Testis (tissue), 3 donors: ENCODE results near the gene DLG2. TPM values are rescaled to one million over a fixed set of nuclear protein-coding genes. Genes with fewer than 3 reads are reported as not detected.

Experiments
- DNase-seq: peaks from one replicate; pipeline ENCODE4 v3.0.0-alpha.2; 2019
- H3K27ac ChIP-seq, 2 donors: fragments of 200-600 bp; sonication (generic); one replicate each; pipeline ENCODE4 v1.5.1; 2019
- H3K27me3 ChIP-seq: fragments of 200-600 bp; sonication (generic); one replicate; pipeline ENCODE4 v1.5.1; 2019
- H3K36me3 ChIP-seq: fragments of 200-600 bp; sonication (generic); one replicate; pipeline ENCODE4 v1.5.1; 2017; ENCODE audit warnings: low read depth; ENCODE audit errors: missing control alignments
- H3K4me1 ChIP-seq: fragments of 200-600 bp; sonication (generic); one replicate; pipeline ENCODE4 v1.5.1; 2019
- H3K4me3 ChIP-seq, 2 donors: fragments of 200-600 bp; sonication (generic); one replicate each; pipeline ENCODE4 v1.5.1; 2017 to 2019
- H3K9me3 ChIP-seq: fragments of 200-600 bp; sonication (generic); one replicate; pipeline ENCODE4 v1.5.1; 2017
- POLR2A ChIP-seq: fragments of 450-650 bp; IDR thresholded peaks from one replicate; pipeline ENCODE4 v1.6.1; 2017; ENCODE audit warnings: antibody characterized with exemption, mild to moderate bottlenecking, moderate library complexity
- WGBS, 2 donors: methylation state at CpG; one replicate each; pipeline ENCODE4 v1.1.5; 2018; 5-methylcytosine and 5-hydroxymethylcytosine counted together
- intact Hi-C: fragments of 100-400 bp; cut with DNase I; formaldehyde crosslinking; loops from one replicate; pipeline ENCODE4 v1.15.1; 2023; ENCODE audit warnings: low total_unique reads
- polyA plus RNA-seq: library from polyadenylated mRNA; stranded (reverse); fragments of 350-450 nt; fragmentation: Illumina TruSeq; extraction: RNeasy Lipid Tissue Mini Kit (QIAGEN cat#74804); gene quantifications from one replicate; pipeline ENCODE4 v1.2.3, GENCODE V29; 2014; ENCODE audit warnings: low read depth, low replicate concordance; ENCODE audit not compliant: insufficient read depth
- total RNA-seq, 2 donors: library from RNA; depleted of rRNA; stranded (reverse); fragments of >200 nt; gene quantifications; one replicate each; pipeline ENCODE4 v1.2.3, GENCODE V29; 2016
- TF ChIP-seq, protein P1 (sequence below), 3 experiments: fragments of 450-650 bp in 2 of 3; fragments of 200-600 bp in 1 of 3; sonication (generic) in 1 of 3; IDR thresholded peaks; one replicate each; pipeline ENCODE4 v1.5.1; 2016 to 2019; ENCODE audit warnings: antibody characterized with exemption in 3 of 3, mild to moderate bottlenecking in 2 of 3, moderate library complexity in 1 of 3

Gene DLG2
- total and polyA plus RNA-seq, 3 donors from 2014 or later, result 13.8 to 23.0 (median 14.1) TPM

DNA sequence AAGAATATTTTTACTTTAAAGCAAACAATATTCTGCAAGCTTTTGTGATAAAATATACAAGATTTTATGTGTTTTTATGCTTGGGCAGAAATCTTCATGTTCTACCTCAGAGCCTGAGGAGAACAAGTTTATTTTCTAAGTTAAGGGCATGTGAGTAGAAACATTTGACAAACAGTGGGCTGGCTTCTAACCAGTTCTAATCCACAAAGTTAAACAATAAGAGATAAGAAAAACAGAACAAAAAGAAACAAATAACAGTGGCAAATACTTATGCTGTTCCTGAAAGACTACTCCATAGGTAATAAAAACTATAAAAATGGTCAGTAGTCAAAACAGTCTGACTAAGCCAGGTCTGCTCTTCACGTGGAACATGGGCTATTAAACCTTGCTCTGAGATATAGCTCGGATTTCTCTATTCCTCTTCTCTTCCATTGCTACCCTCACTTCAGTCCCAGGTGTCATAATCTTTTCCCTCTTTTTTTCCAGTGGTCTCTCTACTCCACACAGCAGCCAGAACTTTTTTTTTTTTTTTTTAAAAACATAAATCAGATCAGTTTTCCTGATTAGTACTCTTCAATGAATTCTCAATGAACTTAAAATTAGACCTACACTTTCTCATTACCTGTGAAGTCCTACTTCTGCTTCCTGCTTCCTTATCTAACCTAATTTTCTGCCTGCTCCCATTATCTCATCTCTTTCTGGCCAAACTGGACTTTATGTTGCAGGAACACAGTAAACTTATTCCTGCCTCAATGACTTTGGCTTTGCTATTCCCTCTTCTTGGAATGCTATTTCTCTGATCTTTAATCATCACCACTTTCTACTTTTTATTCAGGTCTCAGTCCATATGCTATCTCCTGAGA is 1669.9 kb downstream of the DLG2 start:
- Histone ChIP-seq H3K27me3 (no peaks in the 10 kb centered on the region), H3K4me3 (no peak overlapping the region), H3K9me3 (no peaks in the 10 kb centered on the region), H3K36me3 (no peaks in the 10 kb centered on the region), H3K27ac (no peak overlapping the region), H3K4me1 (no peaks in the 10 kb centered on the region)
- 51 to 52% methylated on average over 2 of the region's 2 CpGs for WGBS, 2 donors
- no peak for DNase-seq
- TF ChIP-seq POLR2A, result no peak
- intact Hi-C loops, result no loop called here

DNA sequence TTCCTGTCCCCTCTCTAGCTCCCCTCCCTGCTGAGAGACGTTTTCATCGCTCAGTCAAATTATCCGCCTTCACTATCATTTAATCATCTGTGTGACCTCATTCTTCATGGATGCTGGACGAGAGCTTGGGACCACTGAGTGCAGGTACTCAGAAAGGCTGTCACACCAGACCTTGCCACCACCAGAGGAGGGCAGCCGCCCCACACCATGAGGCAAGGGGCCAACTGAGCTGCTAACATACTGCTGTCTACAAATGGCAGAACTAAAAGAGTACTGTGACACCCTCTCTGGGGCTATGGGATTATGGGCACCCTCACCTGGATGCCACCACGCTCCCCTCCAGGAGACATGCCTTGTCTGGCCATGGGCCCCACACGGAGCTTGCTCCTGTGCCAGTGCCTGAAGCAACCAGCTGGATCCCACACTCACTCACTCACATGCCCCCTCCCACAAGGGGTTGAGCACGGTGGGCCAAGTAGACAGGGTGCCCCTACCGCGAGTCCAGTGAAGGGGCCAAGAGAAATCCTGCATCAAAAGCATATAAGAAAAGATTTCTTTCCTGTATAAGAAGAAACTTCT is 1670.9 kb downstream of the DLG2 start:
- H3K4me3 ChIP-seq, result no peak overlapping the region
- no peak overlapping the region for H3K27ac ChIP-seq
- H3K36me3 ChIP-seq, result no peaks in the 10 kb centered on the region
- no peak for DNase-seq
- H3K4me1 ChIP-seq, result no peaks in the 10 kb centered on the region
- 96% methylated on average over 8 to 10 of the region's 10 CpGs for WGBS, 2 donors
- intact Hi-C loops, result no loop called here
- TF ChIP-seq, protein P1, sequence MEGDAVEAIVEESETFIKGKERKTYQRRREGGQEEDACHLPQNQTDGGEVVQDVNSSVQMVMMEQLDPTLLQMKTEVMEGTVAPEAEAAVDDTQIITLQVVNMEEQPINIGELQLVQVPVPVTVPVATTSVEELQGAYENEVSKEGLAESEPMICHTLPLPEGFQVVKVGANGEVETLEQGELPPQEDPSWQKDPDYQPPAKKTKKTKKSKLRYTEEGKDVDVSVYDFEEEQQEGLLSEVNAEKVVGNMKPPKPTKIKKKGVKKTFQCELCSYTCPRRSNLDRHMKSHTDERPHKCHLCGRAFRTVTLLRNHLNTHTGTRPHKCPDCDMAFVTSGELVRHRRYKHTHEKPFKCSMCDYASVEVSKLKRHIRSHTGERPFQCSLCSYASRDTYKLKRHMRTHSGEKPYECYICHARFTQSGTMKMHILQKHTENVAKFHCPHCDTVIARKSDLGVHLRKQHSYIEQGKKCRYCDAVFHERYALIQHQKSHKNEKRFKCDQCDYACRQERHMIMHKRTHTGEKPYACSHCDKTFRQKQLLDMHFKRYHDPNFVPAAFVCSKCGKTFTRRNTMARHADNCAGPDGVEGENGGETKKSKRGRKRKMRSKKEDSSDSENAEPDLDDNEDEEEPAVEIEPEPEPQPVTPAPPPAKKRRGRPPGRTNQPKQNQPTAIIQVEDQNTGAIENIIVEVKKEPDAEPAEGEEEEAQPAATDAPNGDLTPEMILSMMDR (IDR thresholded peaks at IDR 0.05), result no peak
- TF ChIP-seq POLR2A, result no peak
- no peaks in the 10 kb centered on the region for H3K27me3 ChIP-seq
- H3K9me3 ChIP-seq, result no peaks in the 10 kb centered on the region

DNA sequence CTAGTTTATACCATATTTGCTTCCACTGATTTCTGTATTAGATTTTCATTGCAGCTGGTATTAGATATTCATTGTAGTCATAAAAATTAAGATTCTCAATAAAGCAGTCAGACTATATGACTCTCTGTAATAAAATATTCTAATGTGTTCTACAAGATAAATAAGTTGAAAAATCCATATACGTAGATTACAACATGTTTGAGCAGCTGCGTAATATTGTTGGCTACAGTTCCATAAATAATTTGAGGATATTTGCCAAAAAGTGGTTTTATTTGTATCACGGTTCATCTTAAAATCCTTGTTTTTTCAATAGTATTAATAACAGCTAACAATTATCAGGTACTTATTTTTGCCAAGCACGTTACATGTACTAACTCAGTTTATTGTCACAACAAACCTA is 1672.4 kb downstream of the DLG2 start:
- Histone ChIP-seq H3K9me3 (no peaks in the 10 kb centered on the region), H3K27me3 (no peaks in the 10 kb centered on the region), H3K27ac (no peak overlapping the region), H3K4me1 (no peaks in the 10 kb centered on the region), H3K36me3 (no peaks in the 10 kb centered on the region), H3K4me3 (no peak overlapping the region)
- intact Hi-C loops, result no loop called here
- 86 to 88% methylated on average over 4 of the region's 4 CpGs for WGBS, 2 donors
- TF ChIP-seq, protein P1 (IDR thresholded peaks at IDR 0.05), result no peak
- no peak for TF ChIP-seq POLR2A
- no peak for DNase-seq

DNA sequence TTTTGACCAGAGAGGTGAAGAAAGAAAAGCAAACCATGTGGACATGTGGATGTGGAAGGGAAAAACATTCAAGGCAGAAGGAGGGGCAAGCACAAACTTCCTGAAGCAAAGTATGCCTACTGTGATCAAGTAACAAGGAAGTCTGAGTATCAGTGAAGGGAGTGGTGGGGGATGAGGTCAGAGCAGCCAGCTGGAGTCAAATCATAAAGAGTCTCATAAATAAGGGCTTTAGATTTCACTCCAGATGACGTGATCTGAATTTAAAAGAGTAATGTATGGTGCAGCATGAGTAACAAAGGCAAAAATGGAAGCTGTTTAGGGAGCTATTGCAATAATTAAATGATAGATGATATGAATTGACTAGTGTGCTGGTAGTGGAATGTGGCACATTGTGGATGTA is 1675.6 kb downstream of the DLG2 start:
- Histone ChIP-seq H3K4me3 (no peak overlapping the region), H3K36me3 (no peaks in the 10 kb centered on the region), H3K27me3 (no peaks in the 10 kb centered on the region), H3K4me1 (no peaks in the 10 kb centered on the region), H3K27ac (no peak overlapping the region), H3K9me3 (no peaks in the 10 kb centered on the region)
- 71 to 90% methylated on average over 1 of the region's 1 CpG for WGBS, 2 donors
- no peak for DNase-seq
- intact Hi-C loops, result no loop called here
- TF ChIP-seq, protein P1 (IDR thresholded peaks at IDR 0.05), result no peak
- TF ChIP-seq POLR2A, result no peak

DNA sequence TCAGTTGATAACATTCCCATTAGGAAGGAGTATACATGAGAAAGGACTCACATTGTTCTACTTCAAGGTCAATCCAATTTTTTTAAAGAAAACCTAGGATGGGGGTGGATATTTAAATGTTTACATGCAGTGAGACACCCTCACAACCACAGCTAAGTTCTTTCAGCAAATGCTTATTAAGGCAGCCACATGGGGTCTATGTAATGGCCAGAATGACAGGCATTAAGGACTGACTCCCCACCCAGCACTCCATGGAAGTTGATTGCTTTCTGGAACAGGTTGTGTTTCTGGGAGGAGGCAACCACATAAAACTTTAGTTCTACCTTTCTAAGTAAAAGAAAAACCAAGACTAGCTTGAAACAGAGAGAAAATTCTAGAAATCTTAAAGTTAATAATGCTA is 1678.9 kb downstream of the DLG2 start:
- no peak overlapping the region for H3K4me3 ChIP-seq
- no peaks in the 10 kb centered on the region for H3K27me3 ChIP-seq
- H3K9me3 ChIP-seq, result no peaks in the 10 kb centered on the region
- intact Hi-C loops, result no loop called here
- no peak for TF ChIP-seq POLR2A
- TF ChIP-seq, protein P1 (IDR thresholded peaks at IDR 0.05), result no peak
- no peak for DNase-seq
- no peak overlapping the region for H3K27ac ChIP-seq
- H3K4me1 ChIP-seq, result no peaks in the 10 kb centered on the region
- no peaks in the 10 kb centered on the region for H3K36me3 ChIP-seq
